Activated CD8-positive, alpha-beta memory T cell treated with anti-CD3 and anti-CD28 coated beads for 4 hours (primary cell): ENCODE data around the gene GLRA1.

Experiments used
- DNase-seq, 2 donors: peaks; one replicate each; pipeline ENCODE4 v3.0.0-alpha.2; 2020; ENCODE audit warnings: low read depth in 2 of 2

The GLRA1 gene

GRCh38 chr5:151773951-151774350, 150.7 kb downstream of the GLRA1 start:
- no peak for DNase-seq

GRCh38 chr5:151772846-151773561, 151.6 kb downstream of the GLRA1 start:
- no peak for DNase-seq
